ENCODE results near the gene PRSS22. TPM values are rescaled to one million over a fixed set of nuclear protein-coding genes. Genes with fewer than 3 reads are reported as not detected.

Gene PRSS22
- total and polyA plus RNA-seq, 2 donors (not counting 1 experiment from before 2014, with no cell fraction given) = not detected

GRCh38 chr16:2855536-2855935, 2.4 kb downstream of the PRSS22 start:
- Histone ChIP-seq H3K36me3 (replicated peaks in 1 of 2; ENCODE audit: control extremely low read depth in 1 of 2, control insufficient read depth in 1 of 2, extremely low read depth in 1 of 2, insufficient read depth in 2 of 2, low read length in 1 of 2) (no peaks in the 10 kb centered on the region), H3K27me3 (replicated peaks in 1 of 4; ENCODE audit: control extremely low read depth in 1 of 4, control insufficient read depth in 3 of 4, insufficient read depth in 4 of 4, low read length in 3 of 4) (peaks cover 0 to 46% (median 13%) of the 10 kb centered on the region in 4 experiments), H3K4me2 (replicated peaks; ENCODE audit: low read depth, low read length, poor library complexity, severe bottlenecking) (no peak overlapping the region), H2AFZ (ENCODE audit: insufficient read depth, low read depth, low read length, poor library complexity, severe bottlenecking) (no peak overlapping the region), H3K79me2 (ENCODE audit: control insufficient read depth, insufficient read depth, low read length) (no peaks in the 10 kb centered on the region), H4K20me1 (ENCODE audit: control insufficient read depth, insufficient read depth, low read length, poor library complexity, severe bottlenecking) (no peaks in the 10 kb centered on the region), H3K27ac (ENCODE audit: low read length in 2 of 2) (no peak overlapping the region), H3K4me1 (ENCODE audit: control insufficient read depth in 2 of 2, insufficient read depth in 2 of 2, low read length in 2 of 2) (peaks cover 13 to 14% of the 10 kb centered on the region in 2 donors), H3K9ac (ENCODE audit: low read length) (no peak overlapping the region), H3K9me3 (ENCODE audit: control extremely low read depth in 1 of 3, control insufficient read depth in 2 of 3, insufficient read depth in 1 of 3, low read length in 2 of 3) (peaks cover 0 to 51% (median 12%) of the 10 kb centered on the region in 3 donors), H3K4me3 (ENCODE audit: control extremely low read depth in 1 of 5, extremely low read depth in 1 of 5, insufficient read depth in 1 of 5, low read depth in 2 of 5, low read length in 4 of 5) (no peak overlapping the region)
- intact Hi-C loops (cut with micrococcal nuclease) = no loop called here
- ChIA-PET CTCF (no interaction called here), POLR2A (no interaction called here)
- H3K4me1 Mint-ChIP-seq = peaks cover 4% of the 10 kb centered on the region
- ATAC-seq (ENCODE audit: low read depth) = no peak
- no peak overlapping the region for H3K27ac Mint-ChIP-seq
- peaks cover 6% of the 10 kb centered on the region for H3K9me3 Mint-ChIP-seq (ENCODE audit: insufficient read depth)
- DNase-seq = no peak
- no peak overlapping the region for H3K4me3 Mint-ChIP-seq
- H3K27me3 Mint-ChIP-seq = peaks cover 20% of the 10 kb centered on the region
- WGBS (ENCODE audit: insufficient coverage) = 93% methylated on average over 6 of the region's 6 CpGs
- TF ChIP-seq EZH2 (IDR thresholded peaks at IDR 0.05; ENCODE audit: borderline replicate concordance, insufficient read depth, low read depth, low read length, poor library complexity, severe bottlenecking) = no peak
- no peak for TF ChIP-seq CTCF (IDR thresholded peaks at IDR 0.05)

GRCh38 chr16:2854700-2855309, 3.2 kb downstream of the PRSS22 start:
- Mint-ChIP-seq H3K4me3 (no peak overlapping the region), H3K9me3 (ENCODE audit: insufficient read depth) (peaks cover 6% of the 10 kb centered on the region), H3K4me1 (peaks cover 4% of the 10 kb centered on the region), H3K27me3 (peaks cover 15% of the 10 kb centered on the region), H3K27ac (no peak overlapping the region)
- H3K4me2 ChIP-seq (replicated peaks; ENCODE audit: low read depth, low read length, poor library complexity, severe bottlenecking) = no peak overlapping the region
- WGBS (ENCODE audit: insufficient coverage) = 100% methylated on average over 1 of the region's 5 CpGs
- no peak for DNase-seq
- intact Hi-C loops (cut with micrococcal nuclease) = no loop called here
- H3K79me2 ChIP-seq (ENCODE audit: control insufficient read depth, insufficient read depth, low read length) = no peaks in the 10 kb centered on the region
- no peak overlapping the region for H2AFZ ChIP-seq (ENCODE audit: insufficient read depth, low read depth, low read length, poor library complexity, severe bottlenecking)
- no peaks in the 10 kb centered on the region for H3K36me3 ChIP-seq (replicated peaks in 1 of 2; ENCODE audit: control extremely low read depth in 1 of 2, control insufficient read depth in 1 of 2, extremely low read depth in 1 of 2, insufficient read depth in 2 of 2, low read length in 1 of 2)
- ATAC-seq (ENCODE audit: low read depth) = no peak
- POLR2A ChIA-PET = no interaction called here
- H3K27ac ChIP-seq (ENCODE audit: low read length in 2 of 2) = no peak overlapping the region
- H3K4me3 ChIP-seq (ENCODE audit: control extremely low read depth in 1 of 5, extremely low read depth in 1 of 5, insufficient read depth in 1 of 5, low read depth in 2 of 5, low read length in 4 of 5) = no peak overlapping the region
- H3K9me3 ChIP-seq (ENCODE audit: control extremely low read depth in 1 of 3, control insufficient read depth in 2 of 3, insufficient read depth in 1 of 3, low read length in 2 of 3) = peaks cover 0 to 49% (median 12%) of the 10 kb centered on the region in 3 donors
- TF ChIP-seq EZH2 (IDR thresholded peaks at IDR 0.05; ENCODE audit: borderline replicate concordance, insufficient read depth, low read depth, low read length, poor library complexity, severe bottlenecking) (no peak), CTCF (IDR thresholded peaks at IDR 0.05) (no peak)
- H3K9ac ChIP-seq (ENCODE audit: low read length) = no peak overlapping the region
- no peaks in the 10 kb centered on the region for H4K20me1 ChIP-seq (ENCODE audit: control insufficient read depth, insufficient read depth, low read length, poor library complexity, severe bottlenecking)
- CTCF ChIA-PET = interaction anchor here (0.6 kb wide), 1 partner anchor 52 kb away, joined by 3 read pairs; no protein-coding TSS in a partner anchor
- H3K27me3 ChIP-seq (replicated peaks in 1 of 4; ENCODE audit: control extremely low read depth in 1 of 4, control insufficient read depth in 3 of 4, insufficient read depth in 4 of 4, low read length in 3 of 4) = peaks cover 0 to 45% (median 12%) of the 10 kb centered on the region in 4 experiments
- peaks cover 13 to 14% of the 10 kb centered on the region in 2 donors for H3K4me1 ChIP-seq (ENCODE audit: control insufficient read depth in 2 of 2, insufficient read depth in 2 of 2, low read length in 2 of 2)

Data from B cell (primary cell).